ENCODE data around the gene MATN4.

DNA sequence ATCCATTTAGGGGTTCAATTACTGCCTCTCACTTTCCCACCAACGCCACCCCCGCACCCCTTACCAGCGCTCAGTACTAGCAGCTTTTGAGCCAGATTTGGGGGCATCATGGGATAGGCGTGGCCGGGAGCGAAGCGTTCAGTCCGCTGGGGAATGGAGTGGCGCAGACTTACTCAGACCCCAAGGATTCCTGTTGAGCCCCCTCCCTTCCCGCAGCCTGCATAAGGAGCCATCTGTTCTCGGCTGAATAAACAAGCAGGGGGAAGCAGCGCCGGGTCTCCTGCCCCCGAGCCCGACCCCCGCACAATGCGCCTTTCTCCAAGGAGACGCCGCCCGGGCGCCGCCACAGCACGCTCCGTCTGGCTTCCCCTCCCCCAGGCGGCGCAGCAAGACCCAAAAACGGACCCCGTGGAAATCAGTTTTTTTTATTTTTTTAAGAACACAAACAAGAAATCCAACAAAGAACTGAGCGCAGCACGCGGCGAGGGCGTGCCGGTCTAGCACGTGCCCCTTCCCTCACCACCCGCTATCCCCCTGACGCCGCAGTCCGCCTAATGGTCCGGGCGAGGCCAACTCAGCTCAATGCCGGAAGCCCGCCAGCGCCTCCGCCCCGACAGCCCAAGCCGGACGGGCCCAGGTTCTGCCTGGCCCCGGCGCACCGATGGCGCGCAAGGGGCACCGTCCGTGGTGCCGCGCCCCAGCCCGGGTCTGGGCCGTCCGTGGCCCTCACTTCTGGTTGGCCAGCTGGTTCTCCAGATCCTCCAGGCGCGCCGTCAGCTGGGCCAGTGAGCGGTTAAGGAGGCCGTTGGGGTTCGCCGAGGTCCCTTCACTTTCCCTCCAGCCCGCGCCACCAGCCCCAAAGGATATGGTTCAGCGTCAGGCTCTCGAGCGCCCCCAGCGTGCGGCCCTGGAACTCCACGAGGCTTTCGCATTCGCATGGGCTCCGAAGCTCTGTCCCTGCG is 14.8 kb downstream of the MATN4 start:
- TF ChIP-seq, protein P1, sequence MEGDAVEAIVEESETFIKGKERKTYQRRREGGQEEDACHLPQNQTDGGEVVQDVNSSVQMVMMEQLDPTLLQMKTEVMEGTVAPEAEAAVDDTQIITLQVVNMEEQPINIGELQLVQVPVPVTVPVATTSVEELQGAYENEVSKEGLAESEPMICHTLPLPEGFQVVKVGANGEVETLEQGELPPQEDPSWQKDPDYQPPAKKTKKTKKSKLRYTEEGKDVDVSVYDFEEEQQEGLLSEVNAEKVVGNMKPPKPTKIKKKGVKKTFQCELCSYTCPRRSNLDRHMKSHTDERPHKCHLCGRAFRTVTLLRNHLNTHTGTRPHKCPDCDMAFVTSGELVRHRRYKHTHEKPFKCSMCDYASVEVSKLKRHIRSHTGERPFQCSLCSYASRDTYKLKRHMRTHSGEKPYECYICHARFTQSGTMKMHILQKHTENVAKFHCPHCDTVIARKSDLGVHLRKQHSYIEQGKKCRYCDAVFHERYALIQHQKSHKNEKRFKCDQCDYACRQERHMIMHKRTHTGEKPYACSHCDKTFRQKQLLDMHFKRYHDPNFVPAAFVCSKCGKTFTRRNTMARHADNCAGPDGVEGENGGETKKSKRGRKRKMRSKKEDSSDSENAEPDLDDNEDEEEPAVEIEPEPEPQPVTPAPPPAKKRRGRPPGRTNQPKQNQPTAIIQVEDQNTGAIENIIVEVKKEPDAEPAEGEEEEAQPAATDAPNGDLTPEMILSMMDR (IDR thresholded peaks at IDR 0.05 in 2 of 3, conservative IDR thresholded peaks at IDR 0.05 in 1 of 3; ENCODE audit: borderline replicate concordance in 1 of 3, insufficient read depth in 1 of 3, low read depth in 2 of 3, low read length in 2 of 3) = peak; percentile 40 to 97 (median 94); a peak in 5 of 6 replicates
- TF ChIP-seq, protein P2, sequence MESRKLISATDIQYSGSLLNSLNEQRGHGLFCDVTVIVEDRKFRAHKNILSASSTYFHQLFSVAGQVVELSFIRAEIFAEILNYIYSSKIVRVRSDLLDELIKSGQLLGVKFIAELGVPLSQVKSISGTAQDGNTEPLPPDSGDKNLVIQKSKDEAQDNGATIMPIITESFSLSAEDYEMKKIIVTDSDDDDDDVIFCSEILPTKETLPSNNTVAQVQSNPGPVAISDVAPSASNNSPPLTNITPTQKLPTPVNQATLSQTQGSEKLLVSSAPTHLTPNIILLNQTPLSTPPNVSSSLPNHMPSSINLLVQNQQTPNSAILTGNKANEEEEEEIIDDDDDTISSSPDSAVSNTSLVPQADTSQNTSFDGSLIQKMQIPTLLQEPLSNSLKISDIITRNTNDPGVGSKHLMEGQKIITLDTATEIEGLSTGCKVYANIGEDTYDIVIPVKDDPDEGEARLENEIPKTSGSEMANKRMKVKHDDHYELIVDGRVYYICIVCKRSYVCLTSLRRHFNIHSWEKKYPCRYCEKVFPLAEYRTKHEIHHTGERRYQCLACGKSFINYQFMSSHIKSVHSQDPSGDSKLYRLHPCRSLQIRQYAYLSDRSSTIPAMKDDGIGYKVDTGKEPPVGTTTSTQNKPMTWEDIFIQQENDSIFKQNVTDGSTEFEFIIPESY (IDR thresholded peaks at IDR 0.05; ENCODE audit: extremely low read depth, insufficient replicate concordance, low read length) = no peak
- TF ChIP-seq RAD21 (IDR thresholded peaks at IDR 0.05; ENCODE audit: low read depth) (no peak), POLR2AphosphoS5 (IDR thresholded peaks at IDR 0.05; ENCODE audit: low read depth, low read length) (0 out of 2 replicates have a peak, but pooled peaks have one; percentile 13), EZH2 (IDR thresholded peaks at IDR 0.05) (no peak), POLR2A (IDR thresholded peaks at IDR 0.05; ENCODE audit: borderline replicate concordance, extremely low read depth, insufficient read depth, insufficient read length) (no peak), TCF7L2 (IDR thresholded peaks at IDR 0.05; ENCODE audit: borderline replicate concordance, extremely low read depth, insufficient read depth, insufficient read length) (no peak), CEBPB (IDR thresholded peaks at IDR 0.05; ENCODE audit: low read depth) (no peak), YY1 (IDR thresholded peaks at IDR 0.05; ENCODE audit: extremely low read depth, insufficient replicate concordance, low read depth, low read length) (no peak), FOSL1 (IDR thresholded peaks at IDR 0.05; ENCODE audit: low read depth) (no peak), SP1 (IDR thresholded peaks at IDR 0.05; ENCODE audit: low read depth) (no peak), EZH2phosphoT487 (IDR thresholded peaks at IDR 0.05; ENCODE audit: borderline replicate concordance) (no peak)
- TF ChIP-seq, protein P3, sequence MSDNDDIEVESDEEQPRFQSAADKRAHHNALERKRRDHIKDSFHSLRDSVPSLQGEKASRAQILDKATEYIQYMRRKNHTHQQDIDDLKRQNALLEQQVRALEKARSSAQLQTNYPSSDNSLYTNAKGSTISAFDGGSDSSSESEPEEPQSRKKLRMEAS (IDR thresholded peaks at IDR 0.05) = peak; percentile 47; the same call in 1 of the 2 replicates
